Activated CD8-positive, alpha-beta T cell treated with anti-CD3 and anti-CD28 coated beads, Interleukin-2, amount 10 ng/mL, durations not matched to agents 7 days and 5 days (primary cell): Measurements from ENCODE around the gene GNMT. TPM values are rescaled to one million over a fixed set of nuclear protein-coding genes. Genes with fewer than 3 reads are reported as not detected.
"Not testable (repeated sequence)": the region's sequence is repeated elsewhere in the genome, so short reads cannot be mapped to it uniquely, and the experiment has no call there.

Experiments
- ATAC-seq: fragments of 150-1000 bp; cut with Tn5 transposase; one replicate; pipeline ENCODE4 v1.10.0; 2021; ENCODE audit warnings: moderate library complexity
- CTCF ChIA-PET: fragments of 350-600 bp; sonication (Branson Sonifier 250); formaldehyde crosslinking; loops from one replicate; lab custom pipeline; 2021; ENCODE audit warnings: antibody characterized with exemption; lab: Charles Lee
- POLR2A ChIA-PET: fragments of 350-600 bp; sonication (Branson Sonifier 250); formaldehyde crosslinking; loops from one replicate; lab custom pipeline; 2021; ENCODE audit warnings: antibody characterized with exemption; lab: Charles Lee
- DNase-seq: peaks from one replicate; pipeline ENCODE4 v3.0.0-alpha.2; 2020
- H3K27ac Mint-ChIP-seq: one replicate; pipeline ENCODE4 v1.8.0; 2021; ENCODE audit warnings: mild to moderate bottlenecking, mixed read lengths
- H3K27me3 Mint-ChIP-seq: one replicate; pipeline ENCODE4 v1.8.0; 2021; ENCODE audit warnings: low read depth, mixed read lengths
- H3K36me3 Mint-ChIP-seq: one replicate; pipeline ENCODE4 v1.8.0; 2021; ENCODE audit warnings: low read depth, mixed read lengths
- H3K4me1 Mint-ChIP-seq: one replicate; pipeline ENCODE4 v1.8.0; 2021; ENCODE audit warnings: low read depth, mixed read lengths
- H3K4me3 Mint-ChIP-seq: one replicate; pipeline ENCODE4 v1.8.0; 2021; ENCODE audit warnings: mild to moderate bottlenecking, mixed read lengths
- H3K9me3 Mint-ChIP-seq: one replicate; pipeline ENCODE4 v1.8.0; 2022; ENCODE audit warnings: mixed read lengths; ENCODE audit not compliant: insufficient read depth
- total RNA-seq, 2 experiments: library from RNA; stranded (reverse); gene quantifications; one replicate each; pipeline ENCODE4 v1.2.3, GENCODE V29; 2021

The GNMT gene
- total RNA-seq, 2 experiments from 2014 or later: 1.1 to 1.2 TPM

- no peak overlapping the region for H3K4me3 Mint-ChIP-seq
- H3K36me3 Mint-ChIP-seq: peaks cover 11% of the 10 kb centered on the region
- DNase-seq (no peak), ATAC-seq (no peak)
- no peak overlapping the region for H3K27ac Mint-ChIP-seq
- H3K9me3 Mint-ChIP-seq: no peaks in the 10 kb centered on the region
- ChIA-PET CTCF (interaction anchor here (1.1 to 1.4 kb wide), 2 partner anchors 9 to 18 kb away, joined by 3 to 7 read pairs; partner anchors contain the start of gene KLHDC3), POLR2A (interaction anchor here (1.5 kb wide), 1 partner anchor 18 kb away, joined by 4 read pairs; the partner anchor contains the start of gene PEX6)
- no peaks in the 10 kb centered on the region for H3K27me3 Mint-ChIP-seq
- H3K4me1 Mint-ChIP-seq: no peaks in the 10 kb centered on the region
Observed at GRCh38 chr6:42996513-42996912, 36.0 kb downstream of the GNMT start.

- DNase-seq, POLR2A ChIA-PET, H3K9me3 Mint-ChIP-seq, H3K36me3 Mint-ChIP-seq, H3K4me3 Mint-ChIP-seq, H3K27me3 Mint-ChIP-seq, H3K4me1 Mint-ChIP-seq, ATAC-seq, H3K27ac Mint-ChIP-seq: not testable (repeated sequence)
- CTCF ChIA-PET: interaction anchor here (2.0 kb wide), 1 partner anchor 23 kb away, joined by 4 read pairs; the partner anchor contains the start of gene RRP36
Observed at GRCh38 chr6:42998205-42998604, 37.7 kb downstream of the GNMT start.

GRCh38 chr6:43001843-43002242 lies 41.3 kb downstream of the GNMT start:
- H3K4me3 Mint-ChIP-seq: no peak overlapping the region
- H3K27ac Mint-ChIP-seq: no peak overlapping the region
- no peaks in the 10 kb centered on the region for H3K9me3 Mint-ChIP-seq
- POLR2A ChIA-PET: interaction anchor here (3.4 kb wide), 1 partner anchor 23 kb away, joined by 14 read pairs; the partner anchor contains the start of gene PEX6
- DNase-seq (no peak), ATAC-seq (no peak)
- no peaks in the 10 kb centered on the region for H3K4me1 Mint-ChIP-seq
- peaks cover 9% of the 10 kb centered on the region for H3K36me3 Mint-ChIP-seq
- CTCF ChIA-PET: no interaction called here
- H3K27me3 Mint-ChIP-seq: no peaks in the 10 kb centered on the region

GRCh38 chr6:43005844-43006243 lies 45.3 kb downstream of the GNMT start:
- no peaks in the 10 kb centered on the region for H3K4me1 Mint-ChIP-seq
- peaks cover 43% of the 10 kb centered on the region for H3K36me3 Mint-ChIP-seq
- POLR2A ChIA-PET: interaction anchor here (0.6 to 1.4 kb wide), 2 partner anchors 21 to 116 kb away, joined by 3 read pairs; partner anchors contain the start of gene PPP2R5D
- no peak for ATAC-seq
- no peaks in the 10 kb centered on the region for H3K27me3 Mint-ChIP-seq
- no peak overlapping the region for H3K27ac Mint-ChIP-seq
- no peak for DNase-seq
- no peak overlapping the region for H3K4me3 Mint-ChIP-seq
- H3K9me3 Mint-ChIP-seq: no peaks in the 10 kb centered on the region
- CTCF ChIA-PET: interaction anchor here (0.8 to 8.7 kb wide), 2 partner anchors 22 to 137 kb away, joined by 4 to 61 read pairs; partner anchors contain the start of gene PPP2R5D

GRCh38 chr6:43006251-43006650 lies 45.7 kb downstream of the GNMT start:
- CTCF ChIA-PET: interaction anchor here (0.8 to 8.7 kb wide), 2 partner anchors 22 to 137 kb away, joined by 4 to 61 read pairs; partner anchors contain the start of gene PPP2R5D
- POLR2A ChIA-PET: interaction anchor here (0.6 to 1.4 kb wide), 2 partner anchors 22 to 116 kb away, joined by 3 read pairs; partner anchors contain the start of gene PPP2R5D
- Mint-ChIP-seq H3K9me3 (no peaks in the 10 kb centered on the region), H3K27me3 (no peaks in the 10 kb centered on the region), H3K36me3 (peaks cover 47% of the 10 kb centered on the region), H3K4me3 (no peak overlapping the region), H3K4me1 (no peaks in the 10 kb centered on the region), H3K27ac (no peak overlapping the region)
- ATAC-seq (no peak), DNase-seq (no peak)

GRCh38 chr6:43007126-43007525 lies 46.6 kb downstream of the GNMT start:
- H3K36me3 Mint-ChIP-seq: peaks cover 53% of the 10 kb centered on the region
- CTCF ChIA-PET: interaction anchor here (8.7 kb wide), 1 partner anchor 136 kb away, joined by 61 read pairs; no protein-coding TSS in a partner anchor

DNA sequence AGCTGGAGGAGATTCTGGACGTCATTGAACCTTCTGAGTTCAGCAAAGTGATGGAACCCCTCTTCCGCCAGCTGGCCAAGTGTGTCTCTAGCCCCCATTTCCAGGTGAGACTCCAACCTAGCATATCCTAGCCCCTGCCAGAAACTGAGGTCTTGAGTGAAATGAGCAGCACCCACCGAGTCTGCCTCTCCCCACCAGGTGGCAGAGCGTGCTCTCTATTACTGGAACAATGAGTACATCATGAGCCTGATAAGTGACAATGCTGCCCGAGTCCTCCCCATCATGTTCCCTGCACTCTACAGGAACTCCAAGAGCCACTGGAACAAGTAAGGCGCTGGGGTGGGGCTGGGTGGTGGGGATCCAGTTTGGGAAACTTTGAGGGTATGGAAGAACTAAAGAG lies 48.6 kb downstream of the GNMT start:
- DNase-seq: peak; percentile 61
- Mint-ChIP-seq H3K36me3 (peaks cover 67% of the 10 kb centered on the region), H3K9me3 (no peaks in the 10 kb centered on the region), H3K27ac (peak overlapping the region; percentile 45), H3K4me3 (no peak overlapping the region), H3K4me1 (peaks cover 21% of the 10 kb centered on the region), H3K27me3 (no peaks in the 10 kb centered on the region)
- ATAC-seq: no peak
- ChIA-PET CTCF (interaction anchor here (1.4 to 8.7 kb wide), 2 partner anchors 21 to 134 kb away, joined by 4 to 61 read pairs; no protein-coding TSS in a partner anchor), POLR2A (interaction anchor here (1.0 kb wide), 1 partner anchor 25 kb away, joined by 3 read pairs; the partner anchor contains the start of gene PPP2R5D)

More at GRCh38 chr6:43007126-43007525, 46.6 kb downstream of the GNMT start:
- no peak for ATAC-seq
- peaks cover 6% of the 10 kb centered on the region for H3K4me1 Mint-ChIP-seq
- DNase-seq: no peak
- POLR2A ChIA-PET: no interaction called here
- no peaks in the 10 kb centered on the region for H3K9me3 Mint-ChIP-seq
- H3K4me3 Mint-ChIP-seq: no peak overlapping the region
- no peak overlapping the region for H3K27ac Mint-ChIP-seq
- no peaks in the 10 kb centered on the region for H3K27me3 Mint-ChIP-seq

GRCh38 chr6:43011207-43011606 lies 50.7 kb downstream of the GNMT start:
- POLR2A ChIA-PET: interaction anchor here (1.1 to 4.5 kb wide), 6 partner anchors 19 to 133 kb away, joined by 3 to 22 read pairs (median 3); partner anchors contain the start of genes PEX6 and PPP2R5D
- Mint-ChIP-seq H3K4me3 (no peak overlapping the region), H3K4me1 (peaks cover 36% of the 10 kb centered on the region), H3K36me3 (peaks cover 65% of the 10 kb centered on the region), H3K9me3 (no peaks in the 10 kb centered on the region), H3K27ac (no peak overlapping the region), H3K27me3 (no peaks in the 10 kb centered on the region)
- DNase-seq (no peak), ATAC-seq (no peak)
- CTCF ChIA-PET: interaction anchor here (0.7 to 8.7 kb wide), 2 partner anchors 83 to 132 kb away, joined by 3 to 61 read pairs; no protein-coding TSS in a partner anchor

- no peaks in the 10 kb centered on the region for H3K9me3 Mint-ChIP-seq
- H3K36me3 Mint-ChIP-seq: peaks cover 63% of the 10 kb centered on the region
- ChIA-PET POLR2A (interaction anchor here (0.7 to 4.5 kb wide), 3 partner anchors 28 to 40 kb away, joined by 3 to 22 read pairs (median 12); partner anchors contain the start of genes PEX6 and PPP2R5D), CTCF (interaction anchor here (0.8 to 3.3 kb wide), 6 partner anchors 34 to 448 kb away, joined by 3 to 24 read pairs (median 4); partner anchors contain the start of genes CNPY3 and PEX6)
- H3K4me1 Mint-ChIP-seq: peaks cover 43% of the 10 kb centered on the region
- DNase-seq (no peak), ATAC-seq (no peak)
- H3K27ac Mint-ChIP-seq: no peak overlapping the region
- H3K4me3 Mint-ChIP-seq: peak overlapping the region; percentile 97
- H3K27me3 Mint-ChIP-seq: no peaks in the 10 kb centered on the region
Observed at GRCh38 chr6:43012364-43012763, 51.8 kb downstream of the GNMT start.

DNA sequence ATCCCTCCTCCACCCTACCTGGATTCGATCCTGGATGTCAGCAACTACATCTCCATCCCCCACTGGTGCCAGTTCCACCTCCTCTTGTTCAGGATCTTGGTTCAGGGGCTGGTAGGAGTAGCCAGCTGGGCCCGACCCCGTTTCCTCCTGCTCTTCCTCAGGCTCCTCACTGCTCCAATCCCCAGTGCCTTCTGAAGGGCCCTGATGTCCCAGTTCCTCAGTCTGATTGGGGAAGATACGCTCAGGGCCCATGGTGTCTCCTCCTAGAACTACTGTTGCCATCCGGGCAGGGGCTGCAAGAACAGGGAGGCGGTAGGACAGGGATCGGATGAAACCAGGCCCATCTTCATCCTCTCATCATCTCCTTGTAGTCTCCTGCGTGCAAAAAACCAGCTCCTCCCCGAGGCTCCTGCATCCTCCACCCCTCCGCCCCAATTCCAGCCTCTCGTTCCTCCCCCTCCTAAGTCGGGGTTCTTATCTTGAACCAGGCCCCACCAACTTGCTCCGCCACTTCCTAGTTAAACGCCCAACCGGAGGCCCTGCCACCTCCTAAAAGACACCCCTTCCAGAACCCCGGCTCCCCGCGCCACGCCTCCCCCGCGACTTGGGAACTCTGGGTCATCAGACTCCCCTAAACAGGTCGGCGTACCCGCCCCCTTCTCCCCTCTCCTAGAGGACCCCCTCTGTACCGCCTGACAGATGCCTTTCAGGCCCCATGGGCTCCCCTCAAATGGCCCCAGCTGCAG lies 52.7 kb downstream of the GNMT start:
- CTCF ChIA-PET: interaction anchor here (1.0 to 3.3 kb wide), 8 partner anchors 12 to 130 kb away, joined by 3 to 24 read pairs (median 4); partner anchors contain the start of genes CNPY3, MRPL2 and PEX6
- no peaks in the 10 kb centered on the region for H3K27me3 Mint-ChIP-seq
- H3K4me1 Mint-ChIP-seq: peaks cover 43% of the 10 kb centered on the region
- ATAC-seq (no peak), DNase-seq (no peak)
- peaks cover 63% of the 10 kb centered on the region for H3K36me3 Mint-ChIP-seq
- POLR2A ChIA-PET: interaction anchor here (0.6 to 4.5 kb wide), 11 partner anchors 9 to 131 kb away, joined by 3 to 22 read pairs (median 4); partner anchors contain the start of genes CNPY3, KLC4, MRPL2 and PEX6
- H3K9me3 Mint-ChIP-seq: no peaks in the 10 kb centered on the region
- peak overlapping the region; percentile 97 for H3K4me3 Mint-ChIP-seq
- peak overlapping the region; percentile 90 for H3K27ac Mint-ChIP-seq
